GM13976 (cell line): ENCODE results near the gene MADD.

Experiments used
- DNase-seq: peaks from one replicate; pipeline ENCODE4 v3.0.0; 2012; ENCODE audit warnings: low spot score
- CTCF ChIP-seq: IDR thresholded peaks from 2 replicates; pipeline ENCODE4 v1.5.1; 2012; ENCODE audit warnings: borderline replicate concordance, mild to moderate bottlenecking; ENCODE audit not compliant: insufficient read depth; ENCODE audit errors: extremely low read depth, missing control alignments, control extremely low read depth
- in situ Hi-C: fragments of 300-500 bp; cut with MboI; formaldehyde crosslinking; loops from one replicate; pipeline ENCODE4 v1.12.0; 2022; ENCODE audit warnings: low sequenced_read_pairs, mixed read lengths, inconsistent platforms; ENCODE audit not compliant: unreplicated experiment

MADD gene

GRCh38 chr11:47336595-47336994 is 66.7 kb downstream of the MADD start:
- no peak for DNase-seq
- in situ Hi-C loops = no loop called here
- TF ChIP-seq CTCF = no peak

- no peak for TF ChIP-seq CTCF
- no peak for DNase-seq
- in situ Hi-C loops = no loop called here
Observed at GRCh38 chr11:47337229-47337924, 67.4 kb downstream of the MADD start.

- no peak for TF ChIP-seq CTCF
- in situ Hi-C loops = no loop called here
- DNase-seq = no peak
Observed at GRCh38 chr11:47338396-47339241, 68.7 kb downstream of the MADD start.

- in situ Hi-C loops = no loop called here
- TF ChIP-seq CTCF = no peak
- no peak for DNase-seq
Observed at GRCh38 chr11:47340010-47340409, 70.1 kb downstream of the MADD start.

GRCh38 chr11:47340980-47341775 is 71.2 kb downstream of the MADD start:
- TF ChIP-seq CTCF = no peak
- DNase-seq = no peak
- in situ Hi-C loops = no loop called here

GRCh38 chr11:47342036-47342803 is 72.3 kb downstream of the MADD start:
- no peak for TF ChIP-seq CTCF
- in situ Hi-C loops = no loop called here
- DNase-seq = no peak
